ENCODE measurements around the gene AACS.

AACS gene

GRCh38 chr12:125164541-125164940 lies 99.3 kb downstream of the AACS start:
- Histone ChIP-seq H3K9ac (no peak overlapping the region), H3K9me3 (replicated peaks in 1 of 11) (peaks cover 0 to 10% (median 6%) of the 10 kb centered on the region in 11 experiments; a peak in 8 of 22 replicates), H3K27ac (no peak overlapping the region), H3K36me3 (no peaks in the 10 kb centered on the region), H3K27me3 (no peaks in the 10 kb centered on the region), H3K4me1 (no peaks in the 10 kb centered on the region), H3K4me2 (no peak overlapping the region), H4K20me1 (no peaks in the 10 kb centered on the region), H3K4me3 (no peak overlapping the region)
- TF ChIP-seq Cebpa-rat (IDR thresholded peaks at IDR 0.05), result no peak

- Histone ChIP-seq H3K9me3 (replicated peaks in 1 of 11) (peaks cover 0 to 12% (median 6%) of the 10 kb centered on the region in 11 experiments; a peak in 8 of 22 replicates), H3K27me3 (no peaks in the 10 kb centered on the region), H3K4me2 (no peak overlapping the region), H3K36me3 (no peaks in the 10 kb centered on the region), H4K20me1 (no peaks in the 10 kb centered on the region), H3K4me3 (no peak overlapping the region), H3K4me1 (no peaks in the 10 kb centered on the region), H3K27ac (no peak overlapping the region), H3K9ac (no peak overlapping the region)
- no peak for TF ChIP-seq Cebpa-rat (IDR thresholded peaks at IDR 0.05)
These were observed 100.8 kb downstream of the AACS start for GRCh38 chr12:125166041-125166440.

DNA sequence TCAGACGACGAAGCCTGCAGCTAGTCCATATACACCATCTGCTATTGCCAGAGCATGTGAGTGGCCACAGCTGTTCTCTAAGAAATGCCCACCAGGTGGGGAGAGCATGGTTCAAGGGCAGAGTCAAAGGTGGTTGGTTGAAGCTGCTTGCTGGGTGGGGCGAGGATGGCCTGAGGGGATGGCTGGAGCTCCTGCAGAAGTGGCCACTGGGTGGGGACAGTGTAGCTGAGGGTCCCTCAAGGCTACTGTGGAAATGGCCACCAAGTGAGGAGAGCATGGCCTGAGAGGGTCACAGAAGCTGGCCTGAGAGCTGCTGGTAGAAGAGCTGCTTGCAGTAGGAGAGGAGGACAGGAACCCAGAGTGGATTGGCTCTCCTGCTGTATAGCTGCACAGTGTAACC lies 102.4 kb downstream of the AACS start:
- no peak overlapping the region for H3K9ac ChIP-seq
- no peaks in the 10 kb centered on the region for H3K4me1 ChIP-seq
- H3K27ac ChIP-seq, result no peak overlapping the region
- H3K36me3 ChIP-seq, result no peaks in the 10 kb centered on the region
- peaks cover 0 to 12% (median 6%) of the 10 kb centered on the region in 11 experiments; a peak in 8 of 22 replicates for H3K9me3 ChIP-seq (replicated peaks in 1 of 11)
- no peaks in the 10 kb centered on the region for H4K20me1 ChIP-seq
- no peak overlapping the region for H3K4me3 ChIP-seq
- no peak for TF ChIP-seq Cebpa-rat (IDR thresholded peaks at IDR 0.05)
- no peak overlapping the region for H3K4me2 ChIP-seq
- H3K27me3 ChIP-seq, result no peaks in the 10 kb centered on the region

GRCh38 chr12:125169451-125169850 lies 104.2 kb downstream of the AACS start:
- H3K27ac ChIP-seq, result no peak overlapping the region
- no peaks in the 10 kb centered on the region for H4K20me1 ChIP-seq
- no peaks in the 10 kb centered on the region for H3K27me3 ChIP-seq
- H3K4me1 ChIP-seq, result no peaks in the 10 kb centered on the region
- H3K9ac ChIP-seq, result no peak overlapping the region
- peaks cover 0 to 12% (median 7%) of the 10 kb centered on the region in 11 experiments; a peak in 9 of 22 replicates for H3K9me3 ChIP-seq (replicated peaks in 1 of 11)
- no peak overlapping the region for H3K4me2 ChIP-seq
- no peaks in the 10 kb centered on the region for H3K36me3 ChIP-seq
- no peak overlapping the region for H3K4me3 ChIP-seq
- TF ChIP-seq Cebpa-rat (IDR thresholded peaks at IDR 0.05), result no peak

DNA sequence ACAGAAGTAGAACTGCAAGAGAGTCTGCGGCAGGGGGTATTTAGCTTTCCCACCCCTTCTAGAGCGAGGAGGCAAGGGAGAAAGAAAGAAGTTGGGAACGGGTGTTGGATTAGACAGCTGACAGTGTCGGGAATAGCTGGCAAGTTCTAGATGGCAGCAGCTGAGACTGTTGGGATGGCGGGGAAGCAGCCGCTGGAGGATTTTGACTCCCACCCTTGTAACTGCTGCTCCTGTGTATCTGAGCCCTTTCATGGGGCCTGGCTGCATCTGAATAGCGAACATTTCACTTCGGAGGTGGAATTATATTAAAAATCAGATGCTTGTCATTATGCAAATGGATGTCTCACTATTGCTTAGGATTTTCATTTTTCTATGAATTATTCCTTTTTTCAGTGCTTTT lies 104.6 kb downstream of the AACS start:
- Histone ChIP-seq H3K9me3 (replicated peaks in 1 of 11) (peaks cover 0 to 12% (median 7%) of the 10 kb centered on the region in 11 experiments; a peak in 12 of 22 replicates), H4K20me1 (no peaks in the 10 kb centered on the region), H3K4me3 (no peak overlapping the region), H3K4me1 (no peaks in the 10 kb centered on the region), H3K27me3 (no peaks in the 10 kb centered on the region), H3K36me3 (no peaks in the 10 kb centered on the region), H3K27ac (no peak overlapping the region), H3K9ac (no peak overlapping the region), H3K4me2 (no peak overlapping the region)
- no peak for TF ChIP-seq Cebpa-rat (IDR thresholded peaks at IDR 0.05)

- TF ChIP-seq Cebpa-rat (IDR thresholded peaks at IDR 0.05), result no peak
- Histone ChIP-seq H4K20me1 (no peaks in the 10 kb centered on the region), H3K9me3 (replicated peaks in 1 of 11) (peaks cover 10 to 23% (median 16%) of the 10 kb centered on the region in 11 experiments; a peak in 21 of 22 replicates), H3K27ac (no peak overlapping the region), H3K4me1 (peaks cover 0 to 10% (median 7%) of the 10 kb centered on the region in 10 experiments; a peak in 13 of 20 replicates), H3K9ac (no peak overlapping the region), H3K27me3 (no peaks in the 10 kb centered on the region), H3K4me3 (no peak overlapping the region), H3K4me2 (no peak overlapping the region), H3K36me3 (no peaks in the 10 kb centered on the region)
These were observed 106.0 kb downstream of the AACS start for GRCh38 chr12:125171267-125171666.

DNA sequence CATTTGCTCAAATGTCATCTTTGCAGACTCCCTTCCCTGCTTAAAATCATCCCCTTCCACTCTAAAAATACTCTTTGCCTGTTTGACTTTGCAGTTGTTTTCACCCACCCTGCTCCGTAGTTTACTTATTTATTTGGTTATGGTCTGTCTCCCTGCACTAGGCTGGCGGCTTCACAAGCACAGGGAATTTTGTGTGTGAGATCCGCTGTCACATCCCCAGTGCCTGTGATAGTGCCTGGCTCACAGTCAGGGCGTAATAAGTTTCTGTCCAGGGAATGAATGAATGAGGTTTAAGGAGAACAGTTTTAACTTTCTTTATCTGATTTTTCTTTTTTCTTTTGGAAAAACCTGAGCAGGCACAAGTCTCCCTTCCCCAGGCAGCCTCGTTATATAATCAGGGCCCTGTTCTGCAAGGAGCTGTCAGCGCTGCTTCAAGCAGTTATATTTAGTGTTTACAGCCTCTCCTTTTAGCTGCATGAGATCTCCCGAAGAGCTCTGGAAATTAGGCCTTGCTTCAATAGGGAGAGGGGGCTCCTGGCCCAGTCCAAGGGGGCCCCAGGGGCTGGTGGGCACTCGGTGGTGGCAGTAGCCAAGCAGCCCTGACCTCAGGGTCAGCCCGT lies 107.1 kb downstream of the AACS start:
- Histone ChIP-seq H3K27ac (no peak overlapping the region), H3K9me3 (replicated peaks in 1 of 11) (peaks cover 9 to 25% (median 17%) of the 10 kb centered on the region in 11 experiments; a peak in 21 of 22 replicates), H3K27me3 (no peaks in the 10 kb centered on the region), H3K4me3 (no peak overlapping the region), H3K36me3 (no peaks in the 10 kb centered on the region), H4K20me1 (no peaks in the 10 kb centered on the region), H3K9ac (no peak overlapping the region), H3K4me1 (peaks cover 0 to 18% (median 13%) of the 10 kb centered on the region in 10 experiments; a peak in 13 of 20 replicates), H3K4me2 (no peak overlapping the region)
- no peak for TF ChIP-seq Cebpa-rat (IDR thresholded peaks at IDR 0.05)

DNA sequence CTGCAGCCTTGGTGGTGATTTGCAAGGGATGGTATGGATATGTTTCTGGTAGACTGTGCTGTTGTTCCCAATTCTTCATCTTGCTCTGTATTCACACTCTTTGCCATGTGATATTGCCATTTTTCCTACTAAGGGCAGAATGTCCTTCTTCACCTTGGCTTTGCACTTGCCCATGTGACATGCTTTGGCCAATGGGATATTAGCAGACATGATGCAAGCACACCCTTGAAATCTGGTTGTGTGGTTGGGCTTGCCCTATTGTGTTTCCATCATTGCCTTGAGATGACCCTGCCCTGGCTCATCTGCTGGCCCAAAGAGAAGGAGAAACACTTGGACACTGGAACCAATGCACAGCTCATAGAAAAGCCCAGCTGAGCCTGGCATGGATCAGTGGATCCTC lies 110.3 kb downstream of the AACS start:
- Histone ChIP-seq H3K9me3 (replicated peaks in 1 of 11) (peaks cover 9 to 29% (median 17%) of the 10 kb centered on the region in 11 experiments; a peak in 21 of 22 replicates), H3K4me2 (peak overlapping the region in 6 of 11 experiments; percentile 16 to 55 (median 39); a peak in 9 of 22 replicates), H3K4me1 (peaks cover 0 to 27% (median 20%) of the 10 kb centered on the region in 10 experiments; a peak in 14 of 20 replicates), H3K36me3 (no peaks in the 10 kb centered on the region), H3K9ac (no peak overlapping the region), H3K27me3 (no peaks in the 10 kb centered on the region), H3K4me3 (no peak overlapping the region), H4K20me1 (no peaks in the 10 kb centered on the region), H3K27ac (no peak overlapping the region)
- no peak for TF ChIP-seq Cebpa-rat (IDR thresholded peaks at IDR 0.05)

- TF ChIP-seq Cebpa-rat (IDR thresholded peaks at IDR 0.05), result no peak
- Histone ChIP-seq H3K4me3 (no peak overlapping the region), H4K20me1 (no peaks in the 10 kb centered on the region), H3K9ac (no peak overlapping the region), H3K4me2 (peak overlapping the region in 7 of 11 experiments; percentile 3 to 45 (median 39); a peak in 11 of 22 replicates), H3K9me3 (replicated peaks in 1 of 11) (peaks cover 9 to 29% (median 17%) of the 10 kb centered on the region in 11 experiments; a peak in 21 of 22 replicates), H3K36me3 (no peaks in the 10 kb centered on the region), H3K27me3 (peaks cover under 1 to 3% (median under 1%) of the 10 kb centered on the region in 11 experiments; a peak in 19 of 22 replicates), H3K4me1 (peaks cover 0 to 28% (median 20%) of the 10 kb centered on the region in 10 experiments; a peak in 15 of 20 replicates), H3K27ac (no peak overlapping the region)
These were observed 113.0 kb downstream of the AACS start for GRCh38 chr12:125178222-125178621.

All from BLaER1 treated with 17β-estradiol and CSF1 and Interleukin-3, amounts not matched to agents 10 nM and 100 nM (cell line).